A204.1 (cell line): ENCODE results near the gene MRPS18A.

Experiments used
- FAIRE-seq: peaks from 2 replicates; lab custom pipeline; 2012; peaks lifted over from hg19 to GRCh38; lab: Jason Lieb, UNC

The MRPS18A gene

DNA sequence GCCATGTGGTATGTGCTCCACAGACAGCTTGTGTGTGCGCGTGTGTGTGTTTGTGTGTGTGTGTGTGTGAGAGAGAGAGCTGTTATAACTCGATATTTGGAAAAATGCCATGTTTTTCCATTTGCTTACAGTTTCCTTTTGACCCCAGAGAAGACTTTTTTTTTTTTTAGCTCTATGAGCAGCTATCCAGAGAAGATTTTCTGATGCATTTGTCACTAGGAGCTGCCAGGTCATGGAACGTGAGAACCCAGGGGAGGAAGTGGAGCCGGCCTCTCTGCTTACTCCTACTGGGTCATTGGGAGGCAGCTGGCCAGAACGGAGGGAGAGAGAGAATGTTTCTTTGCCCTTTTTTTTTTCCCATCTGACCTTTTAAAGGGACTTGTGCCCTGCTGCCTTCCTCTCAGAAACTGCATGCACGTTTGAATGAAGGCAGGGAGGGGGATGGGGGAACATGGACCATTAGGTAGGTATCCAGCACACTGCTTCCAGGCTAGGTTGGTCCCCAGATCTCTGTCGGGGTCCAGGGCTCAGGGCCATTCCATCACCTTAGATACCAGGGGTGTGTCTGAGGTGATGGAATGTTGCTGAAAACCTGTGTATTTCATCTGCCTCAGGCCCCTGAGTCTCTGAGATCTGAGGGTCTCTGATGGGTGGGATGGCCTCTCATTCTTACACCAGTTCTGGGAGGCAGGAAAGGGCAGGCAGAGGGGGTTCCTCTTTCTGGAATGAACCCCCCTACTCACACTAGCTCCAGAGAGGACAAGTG lies 11.2 kb upstream of the MRPS18A start:
- FAIRE-seq: no peak

DNA sequence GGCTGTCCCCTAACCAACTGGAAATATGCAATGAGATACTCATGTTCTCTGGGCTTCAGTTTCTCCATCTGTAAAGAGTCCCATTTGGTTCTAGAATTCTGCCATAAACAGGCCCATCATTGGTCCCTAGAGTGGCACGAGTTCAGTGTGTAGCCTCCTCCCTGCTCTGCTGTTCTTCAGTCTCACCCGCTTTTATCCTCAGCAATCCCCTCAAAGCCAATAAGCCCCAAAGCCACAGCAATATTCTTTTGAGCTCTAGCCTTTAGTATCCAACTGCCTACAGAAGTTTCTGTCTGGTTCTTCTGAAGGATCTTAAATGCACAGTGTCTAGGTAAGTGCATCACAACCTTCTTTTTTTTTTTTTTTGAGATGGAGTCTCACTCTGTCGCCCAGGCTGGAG lies 9.8 kb upstream of the MRPS18A start:
- FAIRE-seq: no peak

DNA sequence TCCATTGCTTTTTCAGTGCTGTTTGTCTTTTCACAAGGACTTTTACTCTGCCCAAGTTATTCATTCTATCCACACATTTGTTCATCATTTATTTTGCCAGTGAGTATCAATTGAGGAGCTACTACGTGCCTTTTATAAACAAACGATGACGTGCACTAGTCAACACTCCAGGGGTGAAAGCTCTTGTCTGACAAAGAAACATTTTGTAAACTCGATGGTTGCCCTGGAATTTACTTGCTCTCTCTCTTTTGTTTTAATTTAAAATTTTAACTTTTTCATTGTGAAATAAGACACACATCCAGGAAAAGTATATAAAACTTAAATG lies 8.3 kb upstream of the MRPS18A start:
- no peak for FAIRE-seq

DNA sequence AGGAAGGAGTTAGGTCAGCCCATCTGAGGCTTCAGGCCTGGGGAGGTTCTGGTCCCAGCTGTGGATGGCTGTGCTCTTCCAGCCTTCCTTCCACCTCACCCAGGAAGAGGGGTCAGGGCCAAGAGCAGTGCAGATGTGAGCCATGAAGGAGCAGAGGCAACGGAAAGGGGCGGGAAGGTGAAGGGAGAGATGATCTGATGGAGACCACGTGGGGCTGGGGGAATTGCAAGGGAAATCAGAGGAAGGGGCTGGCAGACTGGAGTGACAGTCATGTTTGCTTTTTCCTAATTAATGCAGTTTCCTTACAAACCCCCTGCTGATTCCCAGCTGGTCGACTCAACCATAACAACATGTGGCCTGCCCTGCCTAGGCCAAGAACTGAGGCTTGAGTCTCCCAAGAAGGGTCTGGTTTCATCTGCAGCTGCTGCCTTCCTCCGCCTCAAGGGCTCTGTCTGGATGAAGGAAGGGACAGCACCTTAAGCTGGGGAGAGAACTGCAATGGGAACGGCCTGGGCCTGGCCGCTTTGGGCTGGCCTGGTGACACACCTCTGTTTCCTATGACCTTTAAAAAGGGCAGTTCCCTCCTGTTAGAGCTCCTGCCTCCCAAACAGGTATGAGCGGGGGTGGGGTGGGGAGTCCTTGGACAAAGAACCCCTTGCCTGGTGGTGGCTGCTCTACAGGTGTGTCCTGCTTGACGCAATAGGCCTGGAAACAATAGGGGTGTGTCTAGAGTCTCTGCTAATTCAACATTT lies 7.8 kb upstream of the MRPS18A start:
- FAIRE-seq: no peak

DNA sequence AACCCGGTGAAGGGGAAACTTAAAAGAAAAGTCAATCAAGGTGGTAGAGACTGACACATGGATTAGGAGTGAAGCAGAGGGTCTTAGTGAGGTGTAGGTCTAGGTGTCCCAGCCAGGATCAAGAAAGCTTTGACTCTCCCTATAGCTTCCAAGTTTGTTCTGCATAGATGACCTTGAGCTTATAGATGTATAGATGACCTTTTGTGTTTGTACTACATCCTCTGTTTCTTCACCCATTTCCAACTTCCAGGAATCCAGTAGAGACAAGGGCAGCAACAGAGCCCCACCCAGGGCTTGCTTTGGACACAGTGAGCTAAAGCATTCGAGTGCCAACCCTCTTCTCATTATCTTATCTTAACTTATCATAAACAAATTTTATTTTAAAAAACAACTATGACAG lies 1.8 kb upstream of the MRPS18A start:
- FAIRE-seq: no peak

DNA sequence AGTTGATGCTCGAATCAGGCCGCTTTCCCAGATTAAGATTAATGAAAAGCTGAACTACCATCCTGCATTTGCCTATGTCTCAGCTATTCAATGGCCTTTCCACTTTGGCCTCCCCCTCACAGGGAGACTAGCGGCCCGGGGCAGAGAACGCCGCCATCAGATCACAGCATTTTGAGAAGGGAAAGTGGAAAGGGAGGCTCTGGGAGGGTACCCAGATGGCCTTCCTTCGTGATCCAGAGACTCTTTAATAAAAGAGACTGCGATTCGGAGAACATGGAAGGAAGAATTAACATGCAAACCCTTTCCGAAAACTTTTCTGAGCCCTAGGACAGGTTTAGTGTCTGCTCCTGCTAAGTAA lies 533 bp downstream of the MRPS18A start:
- no peak for FAIRE-seq

DNA sequence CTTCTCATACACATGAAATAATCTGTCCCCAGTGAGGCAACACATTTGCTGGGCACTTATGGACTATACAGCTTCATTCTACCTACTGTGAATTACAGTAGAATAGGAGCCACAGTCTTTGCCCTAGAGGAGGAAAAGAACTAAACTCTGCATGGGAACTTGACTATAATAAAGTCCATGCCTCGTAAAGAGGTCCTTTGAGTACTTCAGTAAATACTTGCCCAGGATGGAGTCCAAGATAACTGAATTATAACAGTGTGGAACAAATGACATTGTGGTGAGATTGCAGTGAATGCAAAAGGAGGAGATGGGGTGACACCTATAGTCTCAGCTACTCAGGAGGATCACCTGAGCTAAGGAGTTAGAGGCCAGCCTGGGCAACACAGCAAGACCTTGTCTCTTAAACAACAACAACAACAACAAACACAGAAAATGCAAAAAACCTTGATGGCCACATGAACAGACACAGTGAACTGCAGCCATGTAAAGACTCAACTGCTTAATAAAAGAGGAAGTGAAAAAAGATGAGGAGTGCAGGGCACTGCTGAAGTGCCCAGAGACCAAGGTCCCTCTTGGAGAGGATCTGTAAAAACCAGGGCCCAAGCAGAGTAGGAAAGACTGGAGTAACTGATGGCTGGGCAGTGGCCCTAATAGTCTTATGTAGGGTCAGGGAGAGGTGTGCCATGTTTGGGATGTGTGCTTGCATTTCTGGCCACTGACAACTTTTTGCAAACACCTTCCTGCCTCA lies 3.7 kb downstream of the MRPS18A start:
- FAIRE-seq: no peak

DNA sequence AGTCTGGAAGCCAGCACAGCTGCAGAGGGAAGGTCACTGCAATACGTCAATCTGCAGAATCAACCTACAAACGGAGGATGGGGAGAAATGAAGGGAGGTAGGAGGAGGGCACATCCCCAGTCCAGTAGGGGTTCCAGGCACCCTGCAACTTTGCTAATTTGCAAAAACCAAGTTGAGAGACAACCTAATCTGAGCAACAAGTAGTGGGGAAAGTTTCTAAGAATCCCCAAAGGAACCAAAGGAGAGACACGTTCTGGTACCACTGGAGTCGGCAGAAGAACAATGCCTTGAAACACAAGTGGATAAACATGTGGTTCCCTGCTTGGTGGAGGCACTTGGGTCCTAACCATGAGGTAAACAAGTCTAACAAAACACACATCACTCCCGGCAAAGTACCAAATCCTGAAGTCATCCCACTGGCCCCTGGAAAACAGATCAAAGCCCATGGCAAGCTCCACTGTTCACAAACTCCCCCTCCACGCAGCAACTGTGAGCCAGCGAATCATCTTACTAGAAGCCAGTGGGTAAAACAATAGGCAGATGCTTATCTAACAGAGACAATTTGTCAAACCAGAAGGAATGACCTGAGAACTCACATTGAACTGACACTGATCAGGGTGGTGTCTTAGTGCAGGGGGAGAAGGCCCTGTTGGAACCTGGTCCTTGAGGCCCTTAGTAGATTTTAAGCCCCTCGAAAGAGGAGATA lies 4.7 kb downstream of the MRPS18A start:
- FAIRE-seq: no peak

DNA sequence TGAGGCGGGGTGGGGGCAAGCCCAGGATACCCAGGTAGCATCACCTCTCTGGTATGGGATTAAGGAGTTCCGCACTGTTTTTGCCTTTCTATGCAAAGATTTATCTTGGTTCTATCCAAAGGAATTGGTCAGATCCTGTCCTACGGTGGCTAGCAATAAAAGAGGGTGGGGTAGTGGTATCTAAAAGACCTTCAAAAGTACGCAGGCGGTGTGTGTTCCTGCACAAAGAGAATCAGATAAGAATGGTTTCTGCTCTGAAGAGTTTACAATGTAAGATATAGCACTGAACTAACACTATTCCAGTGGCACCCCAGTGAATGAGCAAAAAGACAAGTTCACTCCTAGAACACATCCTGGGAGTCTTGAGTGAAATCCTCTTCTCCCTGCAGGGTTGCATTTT lies 6.3 kb downstream of the MRPS18A start:
- FAIRE-seq: no peak

DNA sequence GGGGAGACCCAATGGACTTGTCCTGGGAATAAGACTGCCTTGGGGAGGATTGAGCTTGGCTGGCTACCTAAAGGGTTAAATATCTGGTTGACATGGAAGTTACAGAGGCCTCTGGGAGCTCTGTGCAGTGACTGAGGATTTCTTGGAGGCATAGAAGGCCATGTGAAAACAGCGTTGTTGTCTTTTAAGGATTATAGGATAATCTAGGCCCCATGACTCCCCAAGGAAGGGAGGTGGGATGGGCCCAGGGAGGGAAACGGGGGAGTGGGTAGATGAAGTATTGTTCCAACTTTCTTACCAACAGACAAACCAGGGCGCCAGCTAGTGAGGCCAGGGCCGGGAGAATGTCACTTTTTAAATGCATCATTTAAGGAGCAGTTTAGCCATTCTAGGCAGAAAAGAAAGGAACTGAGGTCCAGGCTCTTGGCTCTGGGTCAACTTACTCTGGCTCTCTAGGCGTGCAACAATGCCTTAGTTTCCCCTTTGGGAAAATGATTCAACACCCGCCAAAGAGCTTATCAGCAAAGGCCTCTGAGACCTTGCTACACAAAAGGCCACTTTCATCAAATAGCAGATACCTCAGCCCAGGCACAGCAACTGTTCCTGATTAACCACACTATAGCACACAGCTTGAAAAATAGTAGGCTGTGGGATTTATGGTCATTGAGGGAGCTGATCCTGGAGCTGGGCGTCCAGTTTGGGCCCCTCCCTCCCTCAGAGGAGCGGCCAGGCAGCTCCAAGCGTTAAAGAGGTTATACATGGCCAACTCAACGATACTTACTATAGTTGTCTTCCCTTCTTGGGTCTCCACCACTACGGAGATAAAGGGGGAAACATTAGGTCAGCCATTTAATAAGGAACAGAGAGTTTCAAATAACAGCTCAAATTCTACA lies 7.0 kb downstream of the MRPS18A start:
- no peak for FAIRE-seq

DNA sequence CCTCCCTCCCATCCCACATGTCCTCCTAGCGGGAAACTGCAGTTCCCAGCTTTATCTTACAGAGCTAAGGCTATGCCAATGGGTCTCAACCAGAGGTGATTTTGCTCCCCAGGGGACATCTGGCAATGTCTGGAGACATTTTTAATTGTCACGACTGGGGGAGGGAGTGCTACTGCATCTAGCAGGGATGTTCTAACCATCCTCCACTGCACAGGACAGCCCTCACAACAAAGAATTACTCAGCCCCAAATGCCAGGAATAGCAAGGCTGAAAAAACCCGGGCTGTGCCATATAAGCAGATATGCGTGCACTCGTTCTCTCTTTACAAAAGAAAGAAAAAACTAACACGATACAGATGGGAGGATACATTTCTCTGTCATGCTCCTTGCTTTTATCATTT lies 8.5 kb downstream of the MRPS18A start:
- no peak for FAIRE-seq

DNA sequence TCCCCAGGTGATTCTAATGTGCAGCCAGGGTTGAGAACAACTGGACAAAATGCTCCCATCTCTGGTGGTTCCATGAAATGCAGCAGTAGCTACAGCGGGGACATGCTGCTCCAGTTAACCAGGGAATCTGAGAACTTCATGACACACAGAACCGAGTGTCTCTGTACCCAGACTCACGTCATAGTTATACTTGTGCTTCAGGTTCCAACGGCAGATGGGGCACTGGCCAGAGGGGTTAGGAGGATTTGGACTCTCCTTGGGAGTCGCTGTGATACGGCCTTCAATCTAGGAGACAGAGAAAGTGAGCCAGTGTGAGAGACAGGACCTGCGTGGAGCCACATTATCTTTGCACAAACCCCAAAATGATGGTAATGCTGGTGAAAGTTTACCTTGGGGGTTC lies 9.2 kb downstream of the MRPS18A start:
- FAIRE-seq: no peak

DNA sequence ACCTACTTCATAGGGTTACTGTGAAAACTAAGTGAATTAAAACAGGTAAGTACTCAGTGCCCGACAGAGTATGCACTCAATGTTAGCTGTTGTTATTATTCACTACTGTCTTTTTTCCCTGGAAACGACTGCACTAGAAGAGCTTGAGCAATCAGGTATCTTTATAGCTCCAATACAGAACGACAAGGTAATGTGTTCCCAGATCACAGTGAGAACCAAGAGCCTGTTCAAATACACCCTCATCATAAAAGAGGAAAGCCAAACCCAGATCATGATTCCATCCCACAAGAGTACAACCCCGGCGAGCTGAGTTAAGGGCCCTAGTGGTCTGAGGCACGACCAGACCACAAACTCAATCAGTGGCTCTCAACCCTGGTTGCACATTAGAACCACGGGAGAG lies 9.8 kb downstream of the MRPS18A start:
- FAIRE-seq: no peak

DNA sequence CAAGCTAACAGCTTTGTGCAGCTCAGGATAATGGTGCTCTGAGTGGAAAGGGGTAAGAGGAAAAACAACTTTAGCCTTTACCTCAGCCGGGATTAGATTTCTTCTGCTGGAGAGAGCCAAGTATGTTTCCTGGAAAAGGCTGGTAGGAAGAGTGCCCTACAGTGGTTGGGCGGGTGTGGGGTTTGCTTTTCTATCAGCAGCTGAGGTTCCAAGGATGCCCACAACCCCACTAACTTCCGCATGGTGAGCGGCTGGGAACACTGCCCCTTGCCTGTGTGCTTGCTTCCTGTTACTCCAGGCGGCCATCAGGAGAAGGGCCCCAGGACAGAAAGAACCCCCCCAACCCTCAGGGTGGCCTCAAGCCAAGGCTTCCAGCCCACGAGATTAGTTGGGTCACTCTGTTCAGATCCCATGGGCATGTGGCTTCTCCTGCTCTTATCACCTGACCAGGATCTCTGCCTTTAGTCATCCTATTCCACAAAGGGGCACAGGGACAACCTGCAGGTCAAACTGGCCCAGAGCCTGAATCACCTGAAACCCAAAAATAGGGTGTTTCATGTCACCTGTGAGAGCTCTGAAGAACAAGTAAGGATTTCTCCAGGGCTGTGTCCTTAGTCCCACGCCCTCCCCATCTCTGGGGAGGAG lies 10.5 kb downstream of the MRPS18A start:
- FAIRE-seq: no peak

DNA sequence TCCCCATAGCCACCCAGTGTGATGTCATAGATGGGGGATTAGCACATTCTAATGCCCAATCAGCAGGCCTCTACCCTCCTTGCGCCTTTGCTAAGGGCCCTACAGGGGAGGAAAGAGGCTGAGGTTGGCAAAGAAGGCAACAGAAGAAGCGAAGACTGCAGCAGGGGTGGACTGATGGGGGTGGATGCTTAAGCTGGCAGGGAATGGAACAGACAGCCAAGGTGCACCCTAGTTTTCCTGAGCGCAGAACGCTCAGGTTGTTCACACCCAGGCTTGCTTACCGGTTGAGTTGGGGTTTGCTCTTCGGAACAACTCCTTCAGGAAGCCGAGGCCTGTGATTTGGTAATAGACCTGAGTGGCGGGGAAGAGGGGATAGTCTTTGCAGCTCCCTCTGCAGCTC lies 12.7 kb downstream of the MRPS18A start:
- no peak for FAIRE-seq

DNA sequence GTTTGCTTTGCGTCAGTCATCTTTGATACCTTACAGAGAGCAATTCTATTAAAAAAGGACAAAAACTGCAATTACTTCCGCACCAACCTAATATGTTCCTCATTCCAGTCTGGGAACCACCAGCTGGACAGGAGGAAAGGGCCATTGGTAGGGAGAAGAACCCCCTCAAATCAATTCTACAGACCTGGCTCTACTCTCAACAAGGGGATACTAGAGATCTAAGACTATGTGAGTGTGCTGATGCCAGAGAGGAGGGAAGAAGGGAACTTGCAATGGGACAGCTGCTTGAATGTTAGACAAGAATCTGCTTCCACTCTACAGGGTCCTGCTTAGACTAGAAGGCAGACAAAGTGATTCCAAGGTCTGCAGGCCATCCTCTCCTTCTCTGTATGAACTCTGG lies 13.3 kb downstream of the MRPS18A start:
- no peak for FAIRE-seq

DNA sequence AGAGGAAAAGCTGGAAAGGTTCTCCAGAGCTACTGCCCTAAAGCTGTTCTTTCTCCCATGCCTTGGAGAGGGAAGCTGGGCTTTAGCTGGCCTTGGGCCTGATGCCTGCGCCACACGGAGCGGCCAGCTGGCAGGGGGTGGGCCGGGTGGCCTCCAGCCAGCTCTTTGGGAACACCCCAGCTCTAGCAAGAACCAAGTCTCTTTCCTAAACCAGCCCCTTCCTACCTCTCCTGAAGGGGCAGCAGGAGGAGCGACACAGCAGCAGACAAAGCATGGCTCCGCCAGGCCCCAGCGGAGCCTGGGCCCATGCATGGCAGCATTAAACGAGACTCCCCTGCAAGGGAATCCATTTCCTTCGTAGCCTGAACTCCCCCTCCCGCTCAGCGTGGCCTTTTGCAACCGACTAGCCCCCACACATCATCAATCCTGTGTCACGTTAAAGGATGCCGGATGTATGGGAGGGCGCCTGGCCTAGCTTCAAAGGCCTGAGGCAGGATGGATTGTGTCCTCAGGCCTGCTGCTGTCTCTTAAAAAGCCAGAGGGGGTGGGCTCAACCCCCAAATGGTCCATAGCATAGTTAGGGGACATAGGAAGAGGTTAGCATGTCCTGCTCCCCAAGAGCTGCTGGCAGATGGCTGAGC lies 14.0 kb downstream of the MRPS18A start:
- FAIRE-seq: no peak

DNA sequence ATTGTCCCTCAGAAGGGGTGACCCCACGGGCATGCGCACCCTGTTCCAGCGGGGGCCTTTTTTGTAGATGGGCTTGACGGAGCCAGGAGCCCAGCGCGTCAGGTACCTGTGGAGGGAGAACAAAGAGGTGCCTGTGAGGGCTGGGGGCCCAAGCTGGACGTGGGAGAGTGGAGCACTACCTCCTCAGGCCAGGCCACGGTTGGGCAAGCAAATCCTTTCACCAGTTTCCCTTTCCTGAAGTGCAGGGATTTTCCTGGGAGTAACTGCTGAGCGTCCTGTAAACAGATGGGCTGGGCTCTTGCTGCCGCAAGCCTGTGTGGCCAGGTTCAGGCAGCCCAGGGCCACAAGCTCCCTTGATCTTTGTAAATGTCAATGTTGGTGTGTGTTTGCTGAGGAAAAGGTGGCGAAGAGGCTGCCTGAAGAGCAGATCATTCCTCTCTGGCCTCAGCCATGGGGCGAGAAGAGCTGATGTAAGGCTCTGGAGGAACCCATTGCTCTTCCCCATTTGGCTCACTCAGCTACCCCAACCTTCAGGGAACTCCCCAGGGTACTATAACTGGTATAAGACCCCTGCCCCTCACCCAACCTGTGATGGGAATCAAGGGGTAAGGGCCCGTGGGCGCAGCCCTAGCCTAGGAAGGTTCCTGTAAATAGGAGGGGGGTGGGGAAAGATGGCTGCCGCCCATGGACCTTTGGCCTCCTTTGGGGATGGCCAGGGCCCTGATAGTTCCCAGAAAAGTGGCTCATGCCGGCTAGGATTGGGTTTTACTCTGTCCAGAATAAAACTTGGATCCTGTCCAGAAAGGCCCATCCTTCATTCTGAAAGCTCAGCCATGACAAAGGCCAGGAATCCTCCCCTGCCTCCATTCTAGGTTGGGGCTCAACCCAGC lies 15.5 kb downstream of the MRPS18A start:
- no peak for FAIRE-seq

DNA sequence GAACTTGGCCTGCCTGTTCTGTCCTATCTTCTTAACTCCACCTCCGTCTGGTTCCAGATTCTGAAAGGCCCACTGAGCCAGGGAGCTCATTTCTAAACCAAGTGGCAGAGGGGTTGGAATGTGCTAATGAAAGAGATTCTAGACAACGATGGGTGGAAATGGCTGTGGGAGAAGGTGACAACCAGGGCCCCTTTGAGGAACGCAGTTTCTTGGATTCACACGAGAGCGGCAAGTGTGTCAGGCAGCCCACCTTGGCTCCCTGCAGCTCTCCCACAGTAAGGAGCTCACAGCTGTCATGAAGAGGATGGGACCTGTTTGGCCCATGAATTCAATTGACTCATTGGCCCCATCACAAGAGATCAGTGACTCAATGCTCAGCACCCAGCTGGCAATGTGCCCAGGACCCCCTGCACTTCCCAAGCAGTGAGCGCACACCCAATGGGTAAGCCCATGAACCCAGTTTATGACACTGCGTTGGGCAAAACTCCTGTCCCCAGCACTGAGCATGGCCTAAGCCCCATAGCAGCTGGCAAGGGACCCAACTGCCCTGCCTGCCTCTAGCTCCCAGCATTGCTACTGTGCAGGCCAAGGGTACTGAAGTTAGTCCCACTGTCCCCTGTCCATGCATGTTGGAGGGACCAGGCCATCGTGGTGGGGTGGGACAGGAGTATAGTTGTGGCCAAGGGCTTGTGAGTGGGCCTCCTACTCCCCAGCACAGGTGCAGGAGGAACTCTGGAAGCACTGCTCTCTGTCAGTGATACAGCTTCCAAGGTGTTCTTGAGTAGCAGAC lies 16.4 kb downstream of the MRPS18A start:
- no peak for FAIRE-seq
